IgD-negative memory B cell (primary cell): Measurements from ENCODE around the gene PCBP1. TPM values are rescaled to one million over a fixed set of nuclear protein-coding genes. Genes with fewer than 3 reads are reported as not detected.
A peak's percentile ranks its signal among the peaks of the same experiment; 100 is the strongest.

Experiments used
- H3K27ac Mint-ChIP-seq, 3 donors: one replicate each; pipeline ENCODE4 v1.8.0; 2020 to 2022; ENCODE audit warnings: mild to moderate bottlenecking in 3 of 3, mixed read lengths in 3 of 3, moderate library complexity in 1 of 3
- H3K27me3 Mint-ChIP-seq: one replicate; pipeline ENCODE4 v1.8.0; 2021; ENCODE audit warnings: mixed read lengths
- H3K36me3 Mint-ChIP-seq: one replicate; pipeline ENCODE4 v1.8.0; 2020; ENCODE audit warnings: mild to moderate bottlenecking, mixed read lengths
- H3K4me1 Mint-ChIP-seq, 3 donors: one replicate each; pipeline ENCODE4 v1.8.0; 2020 to 2022; ENCODE audit warnings: mixed read lengths in 3 of 3, mild to moderate bottlenecking in 1 of 3
- H3K4me3 Mint-ChIP-seq, 4 donors: one replicate each; pipeline ENCODE4 v1.8.0; 2020 to 2022; ENCODE audit warnings: mild to moderate bottlenecking in 4 of 4, mixed read lengths in 4 of 4, moderate library complexity in 3 of 4
- H3K9me3 Mint-ChIP-seq, 3 donors: one replicate each; pipeline ENCODE4 v1.8.0; 2020 to 2021; ENCODE audit warnings: mixed read lengths in 3 of 3, mild to moderate bottlenecking in 1 of 3
- polyA plus RNA-seq: library from polyadenylated mRNA; unstranded; fragments of 300-500 nt; fragmentation: Illumina TruSeq; gene quantifications from one replicate; pipeline ENCODE4 v1.2.3, GENCODE V29; 2021

Gene PCBP1
- polyA plus RNA-seq, 1 donor from 2014 or later = 123 TPM

- H3K4me1 Mint-ChIP-seq = peaks cover 3 to 7% (median 4%) of the 10 kb centered on the region in 3 donors
- no peaks in the 10 kb centered on the region for H3K27me3 Mint-ChIP-seq
- H3K36me3 Mint-ChIP-seq = peaks cover 18% of the 10 kb centered on the region
- no peaks in the 10 kb centered on the region for H3K9me3 Mint-ChIP-seq
- H3K27ac Mint-ChIP-seq = no peak overlapping the region
- H3K4me3 Mint-ChIP-seq = no peak overlapping the region
Measured at GRCh38 chr2:70062270-70062669, 25.0 kb upstream of the PCBP1 start.

- no peaks in the 10 kb centered on the region for H3K27me3 Mint-ChIP-seq
- peak overlapping the region in 3 of 4 donors; percentile 39 to 79 (median 66) for H3K4me3 Mint-ChIP-seq
Measured at GRCh38 chr2:70068119-70068518, 19.2 kb upstream of the PCBP1 start.

GRCh38 chr2:70069049-70069448 is 18.2 kb upstream of the PCBP1 start:
- peaks cover 26 to 29% (median 28%) of the 10 kb centered on the region in 3 donors for H3K4me1 Mint-ChIP-seq
- H3K36me3 Mint-ChIP-seq = peaks cover 16% of the 10 kb centered on the region
- H3K4me3 Mint-ChIP-seq = peak overlapping the region in 3 of 4 donors; percentile 36 to 78 (median 70)
- H3K9me3 Mint-ChIP-seq = no peaks in the 10 kb centered on the region
- no peaks in the 10 kb centered on the region for H3K27me3 Mint-ChIP-seq
- H3K27ac Mint-ChIP-seq = peak overlapping the region; percentile 85 to 99 (median 90)

More at GRCh38 chr2:70068119-70068518, 19.2 kb upstream of the PCBP1 start:
- H3K27ac Mint-ChIP-seq = peak overlapping the region; percentile 25 to 99 (median 90)
- H3K36me3 Mint-ChIP-seq = peaks cover 18% of the 10 kb centered on the region
- H3K4me1 Mint-ChIP-seq = peaks cover 26 to 29% (median 28%) of the 10 kb centered on the region in 3 donors
- no peaks in the 10 kb centered on the region for H3K9me3 Mint-ChIP-seq

DNA sequence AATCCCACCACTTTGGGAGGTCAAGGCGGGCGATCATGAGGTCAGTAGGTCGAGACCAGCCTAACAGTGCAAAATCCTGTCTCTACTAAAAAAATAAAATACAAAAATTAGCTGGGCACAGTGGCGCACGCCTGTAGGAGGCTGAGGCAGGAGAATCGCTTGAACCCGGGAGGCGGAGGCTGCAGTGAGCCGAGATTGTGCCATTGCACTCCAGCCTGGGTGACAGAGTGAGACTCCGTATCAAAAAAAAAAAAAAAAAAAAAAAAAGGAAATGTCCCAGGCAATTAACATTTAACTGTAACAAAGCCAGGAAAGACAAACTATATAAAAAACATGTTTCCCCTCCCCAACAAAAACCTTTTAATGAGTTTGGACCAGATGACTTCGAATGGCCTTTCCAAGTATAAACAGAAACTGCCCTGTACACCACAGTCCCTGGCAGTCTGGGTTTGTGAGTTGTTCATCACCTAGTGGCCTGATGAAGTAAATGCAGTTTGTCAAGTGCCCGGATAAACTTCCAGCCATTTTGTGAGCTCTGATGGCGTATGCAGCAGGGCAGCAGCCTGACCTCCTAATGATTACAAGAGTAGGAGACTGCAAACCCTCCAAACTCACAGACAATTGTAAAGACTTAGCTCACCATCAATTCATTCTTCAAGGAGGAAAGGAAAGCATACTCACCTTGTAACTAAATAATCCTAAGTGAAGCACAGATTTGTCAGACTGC is 16.6 kb upstream of the PCBP1 start:
- Mint-ChIP-seq H3K36me3 (peaks cover 14% of the 10 kb centered on the region), H3K4me3 (peak overlapping the region in 3 of 4 donors; percentile 22 to 89 (median 80)), H3K27ac (peak overlapping the region; percentile 76 to 99 (median 84)), H3K9me3 (no peaks in the 10 kb centered on the region), H3K4me1 (peaks cover 26 to 29% (median 28%) of the 10 kb centered on the region in 3 donors), H3K27me3 (no peaks in the 10 kb centered on the region)

GRCh38 chr2:70073493-70073892 is 13.8 kb upstream of the PCBP1 start:
- no peak overlapping the region for H3K4me3 Mint-ChIP-seq
- peak overlapping the region in 1 of 3 donors; percentile 67 for H3K27ac Mint-ChIP-seq
- H3K36me3 Mint-ChIP-seq = peaks cover 8% of the 10 kb centered on the region

GRCh38 chr2:70078384-70078783 is 8.9 kb upstream of the PCBP1 start:
- no peaks in the 10 kb centered on the region for H3K9me3 Mint-ChIP-seq
- peak overlapping the region in 1 of 4 donors; percentile 55 for H3K4me3 Mint-ChIP-seq
- peaks cover 6 to 18% (median 12%) of the 10 kb centered on the region in 3 donors for H3K4me1 Mint-ChIP-seq

More at GRCh38 chr2:70073493-70073892, 13.8 kb upstream of the PCBP1 start:
- no peaks in the 10 kb centered on the region for H3K27me3 Mint-ChIP-seq
- H3K4me1 Mint-ChIP-seq = peaks cover 23 to 24% (median 23%) of the 10 kb centered on the region in 3 donors
- H3K9me3 Mint-ChIP-seq = no peaks in the 10 kb centered on the region

GRCh38 chr2:70080610-70081200 is 6.6 kb upstream of the PCBP1 start:
- Mint-ChIP-seq H3K4me3 (no peak overlapping the region), H3K36me3 (peaks cover 20% of the 10 kb centered on the region), H3K4me1 (peaks cover 25 to 35% (median 32%) of the 10 kb centered on the region in 3 donors), H3K9me3 (no peaks in the 10 kb centered on the region), H3K27ac (no peak overlapping the region), H3K27me3 (no peaks in the 10 kb centered on the region)

More at GRCh38 chr2:70078384-70078783, 8.9 kb upstream of the PCBP1 start:
- Mint-ChIP-seq H3K27ac (peak overlapping the region in 1 of 3 donors; percentile 68), H3K27me3 (no peaks in the 10 kb centered on the region), H3K36me3 (peaks cover 15% of the 10 kb centered on the region)

DNA sequence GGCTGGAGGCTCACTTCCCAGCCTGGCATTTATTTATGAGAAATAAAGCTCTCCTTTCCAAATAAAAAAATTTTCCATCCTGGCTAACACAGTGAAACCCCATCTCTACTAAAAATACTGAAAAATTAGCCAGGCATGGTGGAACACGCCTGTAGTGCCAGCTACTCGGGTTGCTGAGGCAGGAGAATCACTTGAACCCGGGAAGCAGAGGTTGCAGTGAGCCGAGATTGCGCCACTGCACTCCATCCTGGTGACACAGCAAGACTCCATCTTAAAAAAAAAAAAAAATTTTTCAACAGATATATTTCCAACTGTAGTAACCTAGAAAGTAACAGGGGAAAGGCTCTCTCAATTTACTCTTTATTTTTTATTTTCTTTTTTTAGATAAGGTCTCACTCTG is 6.1 kb upstream of the PCBP1 start:
- Mint-ChIP-seq H3K9me3 (no peaks in the 10 kb centered on the region), H3K27ac (no peak overlapping the region), H3K36me3 (peaks cover 20% of the 10 kb centered on the region), H3K4me1 (peaks cover 26 to 39% (median 33%) of the 10 kb centered on the region in 3 donors), H3K27me3 (no peaks in the 10 kb centered on the region), H3K4me3 (no peak overlapping the region)

DNA sequence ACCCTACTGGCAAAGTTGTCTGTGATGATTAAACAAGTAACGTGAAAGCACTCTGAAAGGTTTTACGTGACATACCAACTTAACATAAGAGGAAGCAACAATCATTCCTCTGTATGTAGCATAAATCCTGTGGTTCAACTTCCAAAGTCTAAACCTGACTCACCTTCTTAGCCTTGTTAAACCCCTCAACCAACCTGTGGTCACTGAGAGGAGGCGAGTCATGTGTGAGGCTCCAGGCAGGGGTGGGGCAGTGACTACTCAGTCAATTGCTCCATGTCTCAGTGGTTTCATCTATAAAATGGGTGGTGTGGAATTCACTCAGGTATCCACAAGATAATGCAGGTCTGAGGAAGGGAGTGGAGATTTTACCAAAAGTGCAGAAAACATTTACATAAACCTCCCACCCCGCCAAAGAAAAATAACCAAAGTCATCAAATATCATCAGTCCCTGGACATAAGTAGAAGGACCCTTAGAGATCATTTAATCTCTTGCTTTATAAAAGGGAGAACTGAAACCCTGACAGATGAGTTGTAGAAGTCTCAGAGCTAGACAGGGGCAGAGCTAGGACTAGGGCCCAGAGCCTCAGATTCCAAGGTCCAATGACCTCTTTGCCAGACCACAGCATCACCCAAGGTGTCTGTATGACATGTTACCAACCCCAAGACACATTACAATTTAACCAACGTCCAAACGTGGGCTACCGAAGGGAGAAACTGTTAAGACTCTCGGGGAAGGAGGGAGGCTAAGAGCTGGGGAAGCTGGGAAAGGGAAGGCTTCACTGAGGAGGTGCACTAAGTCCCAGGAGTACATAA is 3.7 kb upstream of the PCBP1 start:
- Mint-ChIP-seq H3K4me1 (peaks cover 24 to 39% (median 33%) of the 10 kb centered on the region in 3 donors), H3K9me3 (no peaks in the 10 kb centered on the region), H3K4me3 (peak overlapping the region; percentile 72 to 87 (median 84)), H3K36me3 (peaks cover 18% of the 10 kb centered on the region), H3K27ac (peak overlapping the region; percentile 90 to 96 (median 94)), H3K27me3 (no peaks in the 10 kb centered on the region)

DNA sequence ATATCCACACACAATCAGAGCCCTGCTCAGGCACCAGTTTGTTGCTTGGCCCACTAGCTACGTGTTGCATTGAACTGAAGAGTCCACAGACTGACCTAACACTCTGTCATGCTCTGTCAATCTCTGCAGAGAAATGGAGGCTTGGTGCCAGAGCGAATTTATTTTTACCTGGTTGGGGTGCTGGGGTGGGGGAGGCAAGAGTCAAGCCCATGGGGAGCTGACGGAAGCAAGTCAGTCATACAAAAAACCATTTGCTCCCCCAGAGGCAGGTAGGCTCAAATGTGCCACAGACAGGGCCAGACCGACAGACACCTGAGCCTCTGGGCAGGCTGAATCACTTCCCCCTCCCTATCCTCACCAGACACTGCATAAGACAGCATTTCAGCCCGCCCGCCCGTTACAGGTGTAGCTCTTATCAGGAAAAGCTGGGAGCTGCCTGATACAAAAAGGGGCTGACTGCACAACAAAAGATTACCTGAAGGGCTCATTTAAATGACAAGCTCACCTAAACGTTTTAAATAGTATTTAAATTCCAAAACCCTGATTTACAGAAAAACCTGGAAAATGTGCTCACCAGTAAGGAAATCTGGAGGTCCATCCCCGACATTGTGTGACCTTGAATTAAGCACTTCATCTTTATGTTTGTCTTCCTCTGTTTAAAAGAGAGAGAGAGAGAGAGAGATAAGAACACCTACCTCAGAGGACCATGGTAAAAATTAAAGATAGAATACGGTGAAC is 2.1 kb upstream of the PCBP1 start:
- Mint-ChIP-seq H3K4me1 (peaks cover 31 to 39% (median 38%) of the 10 kb centered on the region in 3 donors), H3K36me3 (peaks cover 15% of the 10 kb centered on the region), H3K9me3 (no peaks in the 10 kb centered on the region), H3K4me3 (peak overlapping the region; percentile 95 to 100 (median 98)), H3K27me3 (no peaks in the 10 kb centered on the region), H3K27ac (peak overlapping the region; percentile 94 to 100 (median 100))

- H3K9me3 Mint-ChIP-seq = no peaks in the 10 kb centered on the region
- peaks cover 37 to 45% (median 42%) of the 10 kb centered on the region in 3 donors for H3K4me1 Mint-ChIP-seq
- H3K4me3 Mint-ChIP-seq = peak overlapping the region; percentile 95 to 100 (median 98)
- peak overlapping the region; percentile 94 to 100 (median 100) for H3K27ac Mint-ChIP-seq
- H3K36me3 Mint-ChIP-seq = peaks cover 15% of the 10 kb centered on the region
- H3K27me3 Mint-ChIP-seq = no peaks in the 10 kb centered on the region
Measured at GRCh38 chr2:70085711-70086277, 1.5 kb upstream of the PCBP1 start.

DNA sequence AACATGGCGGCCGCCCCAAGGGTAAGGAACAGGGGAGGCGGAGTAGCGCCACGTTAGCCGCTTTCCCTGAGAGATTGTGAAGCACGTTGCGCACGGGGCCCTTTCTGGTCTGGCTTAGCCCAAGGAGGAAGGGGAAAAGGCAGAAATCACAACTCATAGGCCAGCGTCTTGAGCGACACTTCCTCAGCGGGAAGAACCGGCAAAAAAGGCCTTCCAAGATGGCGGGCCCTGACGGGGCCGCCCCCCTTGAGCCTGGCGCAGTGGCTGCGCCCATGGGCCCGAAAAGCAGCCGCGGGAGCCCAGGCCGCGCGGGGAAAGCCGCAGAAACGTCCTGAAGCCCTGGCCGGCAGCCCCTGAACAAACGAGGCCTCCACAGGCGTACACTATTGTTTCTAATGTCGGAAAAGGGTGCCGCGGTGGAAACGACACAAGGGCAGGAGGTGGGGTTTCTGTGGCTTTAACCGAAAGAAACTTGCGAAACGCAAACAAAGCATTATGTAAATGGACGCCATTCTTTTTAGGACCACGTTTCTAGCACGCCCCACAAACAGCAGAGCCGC is 919 bp upstream of the PCBP1 start:
- H3K4me1 Mint-ChIP-seq = peaks cover 40 to 49% (median 44%) of the 10 kb centered on the region in 3 donors
- no peaks in the 10 kb centered on the region for H3K9me3 Mint-ChIP-seq
- peak overlapping the region; percentile 95 to 100 (median 98) for H3K4me3 Mint-ChIP-seq
- no peaks in the 10 kb centered on the region for H3K27me3 Mint-ChIP-seq
- peak overlapping the region; percentile 94 to 100 (median 100) for H3K27ac Mint-ChIP-seq
- H3K36me3 Mint-ChIP-seq = peaks cover 15% of the 10 kb centered on the region

DNA sequence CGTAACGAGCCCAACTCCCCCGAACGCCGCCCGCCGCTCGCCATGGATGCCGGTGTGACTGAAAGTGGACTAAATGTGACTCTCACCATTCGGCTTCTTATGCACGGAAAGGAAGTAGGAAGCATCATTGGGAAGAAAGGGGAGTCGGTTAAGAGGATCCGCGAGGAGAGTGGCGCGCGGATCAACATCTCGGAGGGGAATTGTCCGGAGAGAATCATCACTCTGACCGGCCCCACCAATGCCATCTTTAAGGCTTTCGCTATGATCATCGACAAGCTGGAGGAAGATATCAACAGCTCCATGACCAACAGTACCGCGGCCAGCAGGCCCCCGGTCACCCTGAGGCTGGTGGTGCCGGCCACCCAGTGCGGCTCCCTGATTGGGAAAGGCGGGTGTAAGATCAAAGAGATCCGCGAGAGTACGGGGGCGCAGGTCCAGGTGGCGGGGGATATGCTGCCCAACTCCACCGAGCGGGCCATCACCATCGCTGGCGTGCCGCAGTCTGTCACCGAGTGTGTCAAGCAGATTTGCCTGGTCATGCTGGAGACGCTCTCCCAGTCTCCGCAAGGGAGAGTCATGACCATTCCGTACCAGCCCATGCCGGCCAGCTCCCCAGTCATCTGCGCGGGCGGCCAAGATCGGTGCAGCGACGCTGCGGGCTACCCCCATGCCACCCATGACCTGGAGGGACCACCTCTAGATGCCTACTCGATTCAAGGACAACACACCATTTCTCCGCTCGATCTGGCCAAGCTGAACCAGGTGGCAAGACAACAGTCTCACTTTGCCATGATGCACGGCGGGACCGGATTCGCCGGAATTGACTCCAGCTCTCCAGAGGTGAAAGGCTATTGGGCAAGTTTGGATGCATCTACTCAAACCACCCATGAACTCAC is 673 bp downstream of the PCBP1 start:
- Mint-ChIP-seq H3K36me3 (peaks cover 19% of the 10 kb centered on the region), H3K27me3 (no peaks in the 10 kb centered on the region), H3K4me1 (peaks cover 45 to 53% (median 48%) of the 10 kb centered on the region in 3 donors), H3K9me3 (no peaks in the 10 kb centered on the region), H3K27ac (peak overlapping the region; percentile 94 to 100 (median 96)), H3K4me3 (peak overlapping the region; percentile 95 to 100 (median 98))
